Activated CD8-positive, alpha-beta memory T cell treated with anti-CD3 and anti-CD28 coated beads for 36 hours (primary cell): ENCODE data around the gene RANBP9. TPM values are rescaled to one million over a fixed set of nuclear protein-coding genes. Genes with fewer than 3 reads are reported as not detected.

Experiments used
- CTCF ChIA-PET: fragments of 350-600 bp; sonication (Branson Sonifier 250); formaldehyde crosslinking; loops from one replicate; lab custom pipeline; 2021; ENCODE audit warnings: antibody characterized with exemption; lab: Charles Lee
- POLR2A ChIA-PET: fragments of 350-600 bp; sonication (Branson Sonifier 250); formaldehyde crosslinking; loops from one replicate; lab custom pipeline; 2021; ENCODE audit warnings: antibody characterized with exemption; lab: Charles Lee
- total RNA-seq, 2 experiments: library from RNA; stranded (reverse); gene quantifications; one replicate each; pipeline ENCODE4 v1.2.3, GENCODE V29; 2021

RANBP9 gene
- total RNA-seq, 2 experiments from 2014 or later, result 44.8 to 47.4 TPM

DNA sequence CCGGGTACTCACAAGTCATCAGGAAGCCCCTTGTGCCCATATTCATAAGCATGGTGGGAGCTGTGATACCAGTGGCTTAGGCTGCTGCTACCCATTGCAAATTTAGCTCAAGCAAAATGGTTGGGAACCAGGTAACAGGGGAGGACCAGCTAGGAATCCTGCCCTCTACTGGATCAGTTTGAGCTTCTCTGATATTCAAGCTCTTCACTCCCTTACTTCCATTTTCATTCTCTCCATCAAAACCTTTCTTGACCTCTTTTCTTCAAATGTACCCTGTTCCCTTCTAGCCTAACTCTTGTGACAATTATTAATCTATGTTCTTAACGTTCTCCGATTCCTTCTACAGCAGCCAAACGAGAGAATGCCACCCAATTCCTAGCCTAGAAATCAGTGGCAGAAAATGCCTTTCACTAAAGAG lies 86.8 kb downstream of the RANBP9 start:
- ChIA-PET POLR2A (interaction anchor here (0.7 kb wide), 1 partner anchor 10 kb away, joined by 4 read pairs; the partner anchor contains the start of gene NOL7), CTCF (interaction anchor here (0.9 to 2.5 kb wide), 3 partner anchors 10 to 86 kb away, joined by 5 to 17 read pairs (median 5); partner anchors contain the start of genes NOL7 and RANBP9)

DNA sequence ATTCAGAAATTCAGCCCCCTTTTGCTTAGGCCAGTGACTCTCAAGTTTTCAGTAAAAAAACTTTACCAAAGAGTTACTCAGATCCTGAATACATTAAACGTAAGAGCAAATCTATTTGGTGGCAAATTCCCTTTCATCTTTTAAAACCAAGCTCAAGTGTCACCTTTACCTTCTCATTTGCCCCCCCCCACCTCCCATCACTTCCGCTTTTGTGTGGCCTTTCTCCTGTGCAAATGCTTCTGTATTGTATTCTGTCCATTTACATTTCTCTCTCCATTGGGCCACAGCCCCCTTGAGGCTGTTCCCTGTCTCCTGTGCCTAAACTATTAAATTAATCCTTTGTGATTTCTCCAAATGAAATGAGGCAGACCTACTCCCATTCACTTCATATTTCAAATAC lies 94.6 kb downstream of the RANBP9 start:
- ChIA-PET CTCF (interaction anchor here (1.2 to 3.9 kb wide), 3 partner anchors 10 to 279 kb away, joined by 3 to 24 read pairs (median 7); partner anchors contain the start of gene SIRT5), POLR2A (interaction anchor here (0.6 kb wide), 2 partner anchors 189 to 370 kb away, joined by 3 read pairs; no protein-coding TSS in a partner anchor)

DNA sequence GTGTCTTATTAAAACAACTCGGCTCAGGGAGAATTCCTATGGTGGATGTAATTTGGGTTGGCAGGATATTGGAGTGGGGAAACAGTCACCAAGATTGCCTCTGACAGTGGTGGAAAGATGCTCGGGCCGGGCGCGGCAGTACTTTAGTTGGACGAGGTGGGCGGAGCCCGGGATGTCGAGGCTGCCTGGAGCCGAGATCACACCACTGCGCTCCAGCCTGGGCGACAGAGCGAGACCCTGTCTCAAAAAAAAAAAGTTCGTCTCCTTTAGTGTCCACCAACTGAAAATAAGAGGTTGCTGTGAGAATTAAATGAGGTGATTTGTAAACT lies 95.9 kb downstream of the RANBP9 start:
- POLR2A ChIA-PET, result interaction anchor here (0.5 to 2.4 kb wide), 9 partner anchors 15 to 288 kb away, joined by 3 to 20 read pairs (median 3); partner anchors contain the start of genes MCUR1, RANBP9, SIRT5 and TBC1D7
- CTCF ChIA-PET, result interaction anchor here (0.7 to 3.9 kb wide), 12 partner anchors 9 to 287 kb away, joined by 3 to 24 read pairs (median 4); partner anchors contain the start of genes RANBP9, SIRT5 and TBC1D7

DNA sequence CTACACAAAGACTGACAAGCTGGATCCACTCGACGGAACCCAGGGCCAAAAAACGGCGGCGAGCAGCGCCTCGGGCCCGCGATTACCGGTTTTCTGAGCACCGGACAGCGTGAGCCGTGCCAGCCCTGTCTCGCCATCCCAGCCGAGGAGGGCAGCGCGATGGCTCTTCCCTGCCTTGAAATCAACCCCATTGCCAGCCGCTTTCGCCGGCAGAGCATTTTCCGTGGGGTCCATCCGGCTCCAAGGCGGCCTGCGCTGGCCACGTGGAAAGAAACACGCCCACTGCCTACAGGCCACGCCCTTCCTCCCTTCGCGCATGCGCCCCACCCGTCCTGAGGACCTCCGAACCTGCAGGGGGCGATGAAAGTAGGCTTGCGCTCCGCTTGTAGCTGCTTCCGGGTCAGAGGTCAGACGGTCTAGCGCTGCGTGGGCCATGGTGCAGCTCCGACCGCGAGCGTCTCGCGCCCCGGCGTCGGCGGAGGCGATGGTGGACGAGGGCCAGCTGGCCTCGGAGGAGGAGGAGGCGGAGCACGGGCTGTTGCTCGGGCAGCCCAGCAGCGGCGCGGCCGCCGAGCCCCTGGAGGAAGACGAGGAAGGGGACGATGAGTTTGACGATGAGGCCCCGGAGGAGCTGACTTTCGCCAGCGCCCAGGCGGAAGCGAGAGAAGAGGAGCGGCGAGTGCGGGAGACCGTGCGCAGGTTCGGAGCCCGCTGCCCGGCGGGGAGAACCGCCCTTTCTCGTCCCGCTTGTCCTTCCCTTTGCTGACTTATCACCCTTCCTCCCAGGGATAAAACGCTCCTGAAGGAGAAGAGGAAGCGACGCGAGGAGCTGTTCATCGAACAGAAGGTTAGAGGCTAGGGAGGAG lies 96.5 kb downstream of the RANBP9 start, which contains the start of gene NOL7:
Gene NOL7, plus strand, starts transcription at position 410 of the 866 bp plus-strand sequence. Its CDS starts 24 bp downstream, at position 434.
- CTCF ChIA-PET, result interaction anchor here (0.7 to 3.9 kb wide), 13 partner anchors 9 to 287 kb away, joined by 3 to 24 read pairs (median 4); partner anchors contain the start of genes RANBP9, SIRT5 and TBC1D7
- POLR2A ChIA-PET, result interaction anchor here (0.5 to 2.4 kb wide), 14 partner anchors 9 to 288 kb away, joined by 3 to 20 read pairs (median 4); partner anchors contain the start of genes MCUR1, RANBP9, SIRT5 and TBC1D7

DNA sequence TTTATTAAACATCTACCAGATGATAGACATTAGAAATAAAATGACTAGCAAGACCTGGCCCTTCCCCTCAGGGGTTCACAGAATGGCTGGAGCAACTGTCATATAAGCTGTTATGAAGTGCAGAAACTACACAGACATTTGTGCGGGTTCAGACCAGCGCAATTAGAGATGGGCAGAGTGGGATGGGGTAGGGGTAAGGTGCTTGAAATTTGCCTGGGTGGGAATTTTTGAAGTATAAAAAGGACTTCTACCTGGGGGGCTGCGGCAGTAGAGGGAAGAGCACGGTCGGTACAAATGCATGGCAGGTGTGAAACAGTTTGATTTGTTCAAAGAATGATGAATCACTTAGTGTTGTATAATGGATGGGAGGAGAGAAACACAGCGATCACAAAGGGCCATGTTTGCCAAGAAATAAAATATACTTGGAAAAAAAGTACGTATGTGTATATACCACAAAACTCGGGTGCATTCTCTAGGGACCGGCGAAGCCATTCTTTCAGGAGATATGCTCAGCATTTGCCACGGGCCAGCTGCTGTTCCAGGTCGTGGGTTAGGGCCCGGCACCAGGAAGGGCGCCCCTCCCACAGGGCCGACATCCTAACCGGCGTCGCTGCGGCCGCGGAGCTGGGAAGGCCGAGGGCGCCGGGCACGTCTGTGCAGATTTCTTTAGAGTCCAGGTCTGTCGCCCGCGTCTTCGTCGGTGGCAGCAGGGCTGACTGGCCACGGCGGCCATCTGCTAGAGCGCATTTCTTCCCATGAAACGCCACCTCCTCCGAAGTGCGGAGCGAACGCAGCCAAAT lies 97.3 kb downstream of the RANBP9 start:
- ChIA-PET CTCF (interaction anchor here (0.9 to 3.9 kb wide), 7 partner anchors 10 to 185 kb away, joined by 3 to 24 read pairs (median 9); partner anchors contain the start of genes RANBP9 and SIRT5), POLR2A (interaction anchor here (0.6 to 2.4 kb wide), 12 partner anchors 10 to 287 kb away, joined by 3 to 20 read pairs (median 4); partner anchors contain the start of genes MCUR1, RANBP9, SIRT5 and TBC1D7)

DNA sequence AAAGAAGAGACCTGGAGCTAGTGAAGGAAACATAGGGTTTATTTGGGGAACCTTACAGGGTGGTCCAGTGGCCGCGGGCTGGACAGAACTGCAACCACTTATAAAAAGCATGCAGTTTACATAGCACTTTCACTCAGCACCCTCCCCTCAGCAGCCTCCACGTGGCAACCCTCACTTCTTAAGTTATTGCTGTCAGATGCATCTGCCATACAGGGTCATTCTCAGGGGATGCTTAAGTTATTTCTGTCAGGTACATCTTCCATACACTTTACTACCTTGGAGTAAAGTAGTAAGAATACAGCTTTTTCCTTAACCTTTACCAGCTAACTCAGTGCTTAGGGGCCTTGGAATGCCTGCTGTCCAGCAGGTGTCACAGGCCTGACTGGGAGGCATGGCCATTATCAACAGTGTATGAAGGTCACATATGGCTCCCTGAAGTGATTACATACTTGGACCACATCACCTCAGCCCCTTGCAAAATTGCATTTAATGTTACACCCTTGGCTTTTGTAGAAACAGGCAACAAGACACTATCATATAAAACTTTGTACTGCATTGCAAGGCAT lies 98.5 kb downstream of the RANBP9 start:
- ChIA-PET POLR2A (no interaction called here), CTCF (no interaction called here)

DNA sequence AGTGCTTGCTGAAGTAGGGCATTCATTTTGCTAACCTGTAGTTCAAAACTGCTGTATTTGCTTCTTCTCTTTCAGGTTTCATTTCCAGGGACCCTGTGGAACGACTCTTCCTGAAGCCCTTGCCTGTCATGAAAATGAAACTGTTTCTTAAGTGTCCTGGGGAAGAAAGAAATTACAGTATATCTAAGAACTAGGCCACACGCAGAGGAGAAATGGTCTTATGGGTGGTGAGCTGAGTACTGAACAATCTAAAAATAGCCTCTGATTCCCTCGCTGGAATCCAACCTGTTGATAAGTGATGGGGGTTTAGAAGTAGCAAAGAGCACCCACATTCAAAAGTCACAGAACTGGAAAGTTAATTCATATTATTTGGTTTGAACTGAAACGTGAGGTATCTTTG lies 99.9 kb downstream of the RANBP9 start:
- CTCF ChIA-PET, result interaction anchor here (1.8 kb wide), 1 partner anchor 37 kb away, joined by 4 read pairs; the partner anchor contains the start of gene SIRT5

DNA sequence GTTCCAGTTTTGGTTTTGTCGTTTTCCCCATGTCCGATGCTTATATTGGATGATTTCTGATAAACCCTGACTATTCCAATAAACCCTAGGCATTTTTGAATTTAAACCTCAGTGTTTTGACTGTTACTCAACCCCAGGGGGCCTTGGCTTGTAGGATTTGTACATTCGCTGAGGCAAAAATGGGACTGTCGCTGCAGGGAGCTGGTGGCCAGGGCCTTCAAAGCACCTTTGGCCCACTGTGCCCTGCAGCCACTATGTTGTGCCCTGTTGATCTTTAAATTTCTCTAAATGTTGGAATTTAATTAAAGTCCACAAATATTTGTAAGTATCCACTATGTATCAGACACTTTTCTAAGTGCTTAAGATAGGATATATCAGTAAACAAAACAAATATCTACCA lies 106.0 kb downstream of the RANBP9 start:
- POLR2A ChIA-PET, result no interaction called here
- CTCF ChIA-PET, result interaction anchor here (1.3 kb wide), 2 partner anchors 10 to 31 kb away, joined by 3 read pairs; partner anchors contain the start of gene SIRT5

More for the DNA sequence above, 99.9 kb downstream of the RANBP9 start:
- POLR2A ChIA-PET, result no interaction called here

DNA sequence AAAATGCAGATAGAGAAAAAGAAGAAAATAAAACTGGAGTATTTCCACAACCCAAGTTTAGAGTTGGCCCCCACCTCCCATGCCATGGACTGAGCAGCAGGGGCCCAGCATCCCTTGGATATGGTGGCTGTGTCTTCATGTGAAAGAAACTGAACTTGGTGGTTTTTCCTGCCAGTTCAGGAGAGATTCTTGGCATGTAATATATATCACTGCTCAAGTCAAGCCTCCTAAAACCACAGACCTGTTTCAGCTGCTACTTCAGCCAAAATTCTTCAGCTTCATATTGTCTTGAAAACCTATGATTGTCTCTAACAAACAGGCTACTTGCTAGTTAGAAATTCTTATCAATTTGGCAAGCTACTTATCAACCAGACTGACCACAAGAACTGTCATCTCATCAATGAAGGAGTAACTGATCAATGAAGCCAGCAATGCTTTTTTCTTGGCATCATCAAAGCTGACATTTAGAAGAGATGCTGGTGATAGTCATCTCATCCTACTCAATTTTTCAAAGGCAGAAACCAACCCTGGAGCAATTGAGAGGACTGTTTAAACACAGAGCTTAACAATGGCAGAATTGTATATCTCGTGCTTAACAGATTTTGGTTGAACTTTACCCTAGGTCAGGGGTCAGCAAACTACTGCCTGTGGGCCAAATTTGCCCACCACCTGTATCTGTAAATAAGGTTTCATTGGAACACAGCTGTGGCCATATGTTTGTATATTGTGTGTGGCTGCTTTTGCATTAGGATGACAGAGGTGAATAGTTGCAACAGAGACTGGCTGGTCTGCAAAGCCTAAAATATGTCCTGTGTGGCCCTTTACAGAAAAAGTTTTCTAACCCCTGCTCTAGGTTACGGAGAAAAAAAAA lies 106.9 kb downstream of the RANBP9 start:
- POLR2A ChIA-PET, result no interaction called here
- CTCF ChIA-PET, result interaction anchor here (0.8 to 1.3 kb wide), 4 partner anchors 10 to 30 kb away, joined by 3 read pairs; partner anchors contain the start of gene SIRT5

DNA sequence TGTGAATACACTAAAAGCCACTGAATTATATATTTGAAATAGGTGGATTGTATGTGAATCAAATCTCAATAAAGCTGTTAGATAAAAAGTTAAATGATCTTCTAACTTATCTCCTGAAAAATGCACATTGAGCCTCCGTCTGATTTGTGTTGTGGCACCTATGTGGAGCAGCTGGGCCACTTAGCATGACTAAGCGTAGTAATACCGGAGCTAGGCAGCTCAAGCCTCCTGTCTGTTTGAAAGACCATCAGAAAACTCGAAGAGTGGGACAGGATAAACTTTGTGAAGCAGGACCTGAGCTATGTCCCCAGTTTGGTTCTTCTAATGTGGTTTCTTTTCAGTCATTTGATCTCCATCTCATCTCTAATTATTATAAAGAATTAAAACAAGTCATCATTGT lies 107.5 kb downstream of the RANBP9 start:
- CTCF ChIA-PET, result interaction anchor here (0.8 to 1.0 kb wide), 2 partner anchors 12 to 29 kb away, joined by 3 read pairs; partner anchors contain the start of gene SIRT5

DNA sequence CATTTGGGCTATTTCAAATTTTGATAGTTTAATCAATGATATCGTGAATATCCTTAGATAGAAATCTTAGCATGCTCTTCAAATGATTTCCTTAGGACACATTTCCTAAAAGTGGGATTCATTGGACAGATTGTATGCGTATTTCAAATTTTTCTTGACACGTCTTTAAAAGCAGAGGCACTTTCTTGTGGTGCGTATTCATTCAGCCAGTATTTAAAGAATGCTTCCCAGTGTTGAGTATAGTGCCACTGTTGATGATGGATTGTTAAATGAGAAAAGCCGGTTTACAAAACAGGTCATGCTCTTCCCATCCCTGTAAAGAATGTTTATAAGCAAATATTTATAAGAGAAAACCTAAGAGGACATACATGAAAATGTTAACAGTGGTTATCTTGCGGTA lies 111.6 kb downstream of the RANBP9 start:
- POLR2A ChIA-PET, result no interaction called here
- CTCF ChIA-PET, result no interaction called here

More for the DNA sequence above, 107.5 kb downstream of the RANBP9 start:
- POLR2A ChIA-PET, result no interaction called here

DNA sequence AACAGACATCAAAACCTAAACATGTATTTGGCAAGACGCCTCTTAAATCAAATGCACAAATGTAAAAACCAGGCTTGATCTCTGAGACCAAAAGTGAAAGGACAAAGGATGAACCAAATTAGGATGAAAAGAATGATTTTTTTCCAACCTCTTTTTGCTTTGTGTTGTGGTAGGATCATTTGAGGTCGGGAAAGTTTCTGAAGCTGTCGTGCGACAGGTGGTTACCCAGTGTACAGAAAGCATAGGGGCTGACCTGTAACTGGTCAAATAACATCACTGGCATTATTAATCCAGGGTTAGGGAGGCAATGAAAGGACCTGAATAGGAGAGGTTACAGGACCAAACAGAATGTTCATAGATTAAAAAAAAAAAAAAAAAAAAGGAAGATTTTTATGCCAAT lies 114.6 kb downstream of the RANBP9 start:
- ChIA-PET POLR2A (no interaction called here), CTCF (interaction anchor here (1.3 kb wide), 1 partner anchor 22 kb away, joined by 3 read pairs; the partner anchor contains the start of gene SIRT5)

DNA sequence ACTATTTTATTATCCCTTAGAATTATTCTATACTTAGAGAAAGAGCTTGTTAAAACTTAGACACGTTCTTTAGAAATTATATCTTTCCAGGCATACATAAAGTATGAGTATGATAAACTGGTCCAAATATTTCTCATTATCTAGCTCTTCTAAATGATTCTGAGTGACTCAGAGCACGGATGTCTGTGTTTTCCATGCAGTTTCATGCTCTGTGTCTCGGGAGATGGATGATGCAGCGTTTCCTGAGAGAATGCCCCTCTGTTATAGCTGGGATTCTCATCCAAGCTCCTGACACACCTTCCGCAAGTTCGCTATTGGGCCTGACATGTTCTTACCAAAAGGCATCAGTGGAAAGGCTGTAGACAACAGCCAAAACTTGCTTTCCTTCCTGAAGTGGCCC lies 117.9 kb downstream of the RANBP9 start:
- CTCF ChIA-PET, result no interaction called here
- POLR2A ChIA-PET, result no interaction called here

DNA sequence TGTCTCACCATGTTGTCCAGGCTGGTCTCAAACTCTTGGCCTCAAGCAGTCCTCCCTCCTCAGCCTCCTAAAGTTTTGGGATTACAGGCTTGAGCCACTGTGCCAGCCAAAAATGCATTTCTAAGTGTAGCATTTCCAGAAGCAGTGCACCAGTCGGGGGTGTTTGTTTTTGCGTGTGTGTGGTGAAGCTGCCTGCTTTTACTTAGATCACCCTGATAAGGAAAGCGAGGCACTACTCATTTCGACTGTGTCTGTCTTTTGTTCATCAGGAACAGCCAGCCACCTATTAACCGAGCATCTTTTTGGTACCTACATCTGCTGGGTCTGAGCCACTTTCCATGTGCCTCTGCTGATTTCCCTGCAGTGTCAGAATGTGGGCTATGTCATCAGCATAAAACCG lies 118.5 kb downstream of the RANBP9 start:
- ChIA-PET POLR2A (no interaction called here), CTCF (interaction anchor here (0.6 kb wide), 1 partner anchor 45 kb away, joined by 3 read pairs; no protein-coding TSS in a partner anchor)

DNA sequence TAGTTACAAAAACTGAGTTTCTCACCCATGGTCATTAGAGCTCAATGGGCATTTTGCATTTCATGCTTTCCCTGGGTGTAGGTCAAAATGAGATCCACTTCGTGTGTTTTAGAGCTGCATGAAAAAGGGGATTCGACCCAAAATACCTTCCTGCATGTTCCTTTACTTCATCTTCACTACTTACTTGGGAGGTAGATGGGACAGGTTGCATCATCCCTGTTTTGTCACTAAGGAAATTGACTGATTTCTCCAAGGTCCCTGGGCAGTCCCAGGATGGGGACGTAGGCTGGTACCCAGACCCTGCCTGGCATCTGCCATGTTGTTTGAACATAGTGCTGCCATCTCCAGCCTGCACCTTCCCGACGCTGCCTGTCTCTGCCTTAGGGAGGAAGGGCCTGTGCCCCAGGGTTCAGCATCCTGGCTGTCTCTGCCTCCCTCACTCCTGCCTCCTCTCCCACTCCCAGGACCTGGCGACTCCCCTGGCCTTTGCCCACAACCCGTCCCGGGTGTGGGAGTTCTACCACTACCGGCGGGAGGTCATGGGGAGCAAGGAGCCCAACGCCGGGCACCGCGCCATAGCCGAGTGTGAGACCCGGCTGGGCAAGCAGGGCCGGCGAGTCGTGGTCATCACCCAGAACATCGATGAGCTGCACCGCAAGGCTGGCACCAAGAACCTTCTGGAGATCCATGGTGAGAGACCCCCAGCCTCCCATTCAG lies 120.3 kb downstream of the RANBP9 start:
- ChIA-PET CTCF (no interaction called here), POLR2A (no interaction called here)

DNA sequence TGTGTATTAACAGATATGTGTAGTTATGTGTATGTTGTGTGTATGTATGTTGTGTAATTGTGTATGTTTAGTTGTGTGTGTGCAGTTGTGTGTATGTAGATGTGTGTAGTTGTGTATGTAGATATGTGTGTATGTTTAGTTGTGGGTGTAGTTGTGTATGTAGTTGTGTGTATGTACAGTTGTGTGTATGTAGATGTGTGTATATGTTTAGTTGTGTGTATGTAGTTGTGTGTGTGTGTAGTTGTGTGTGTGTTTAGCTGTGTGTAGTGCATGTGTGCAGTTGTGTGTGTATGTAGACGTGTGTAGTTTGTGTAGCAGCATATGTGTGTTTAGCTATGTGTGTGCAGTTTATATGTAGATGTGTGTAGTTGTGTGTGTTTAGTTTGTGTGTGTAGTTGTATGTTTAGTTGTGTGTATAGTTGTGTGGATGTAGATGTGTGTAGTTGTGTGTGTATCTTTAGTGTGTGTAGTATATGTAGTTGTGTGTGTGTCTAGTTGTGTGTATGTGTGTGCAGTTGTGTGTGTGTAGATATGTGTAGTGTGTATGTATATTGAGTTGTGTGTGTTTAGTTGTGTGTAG lies 121.0 kb downstream of the RANBP9 start:
- CTCF ChIA-PET, result no interaction called here
- POLR2A ChIA-PET, result no interaction called here
